HepG2 (cell line): Measurements from ENCODE around the gene CACTIN. TPM values are rescaled to one million over a fixed set of nuclear protein-coding genes. Genes with fewer than 3 reads are reported as not detected.

ENCODE experiments used
- ATF1 ChIP-seq: IDR thresholded peaks from 2 replicates; pipeline ENCODE4 v1.6.1; 2016; ENCODE audit warnings: mild to moderate bottlenecking, control low read depth
- CENPX ChIP-seq: sonication (generic); formaldehyde crosslinking; IDR thresholded peaks from 2 replicates; pipeline ENCODE4 v1.9.0; 2021; ENCODE audit warnings: mild to moderate bottlenecking, missing genetic modification reagents, moderate library complexity
- KLF13 ChIP-seq: sonication (generic); formaldehyde crosslinking; IDR thresholded peaks from 2 replicates; pipeline ENCODE4 v1.4.0; 2020; ENCODE audit warnings: mild to moderate bottlenecking, missing genetic modification reagents
- MED13 ChIP-seq: sonication (generic); formaldehyde crosslinking; IDR thresholded peaks from 2 replicates; pipeline ENCODE4 v1.5.0; 2020; ENCODE audit warnings: missing genetic modification reagents
- PRMT3 ChIP-seq: sonication (generic); formaldehyde crosslinking; IDR thresholded peaks from 2 replicates; pipeline ENCODE4 v1.8.1; 2022; ENCODE audit warnings: low read depth, mild to moderate bottlenecking, moderate library complexity, missing genetic modification reagents, borderline replicate concordance
- SPEN ChIP-seq: sonication (generic); formaldehyde crosslinking; IDR thresholded peaks from 2 replicates; pipeline ENCODE4 v1.5.1; 2020; ENCODE audit warnings: low read depth, mild to moderate bottlenecking, missing genetic modification reagents
- XBP1 ChIP-seq: sonication (generic); formaldehyde crosslinking; IDR thresholded peaks from 2 replicates; pipeline ENCODE4 v1.5.0; 2020; ENCODE audit warnings: missing genetic modification reagents
- ZFP36 ChIP-seq: fragments of 150-350 bp; IDR thresholded peaks from 2 replicates; pipeline ENCODE4 v1.6.1; 2018; ENCODE audit warnings: borderline replicate concordance, low read length, low read depth; ENCODE audit not compliant: partially characterized antibody
- ZNF253 ChIP-seq: sonication (generic); formaldehyde crosslinking; IDR thresholded peaks from 2 replicates; pipeline ENCODE4 v1.8.0; 2022; ENCODE audit warnings: mild to moderate bottlenecking, missing genetic modification reagents, borderline replicate concordance
- ZNF564 ChIP-seq: sonication (generic); formaldehyde crosslinking; IDR thresholded peaks from 2 replicates; pipeline ENCODE4 v1.8.1; 2023; ENCODE audit warnings: mild to moderate bottlenecking, missing genetic modification reagents
- ZNF570 ChIP-seq: sonication (generic); formaldehyde crosslinking; IDR thresholded peaks from 2 replicates; pipeline ENCODE4 v1.4.0; 2020; ENCODE audit warnings: mild to moderate bottlenecking, missing genetic modification reagents, borderline replicate concordance
- ZNF614 ChIP-seq: IDR thresholded peaks from 2 replicates; pipeline ENCODE4 v1.6.1; 2018; ENCODE audit warnings: missing biosample characterization, missing genetic modification reagents, inconsistent platforms, borderline replicate concordance
- ZNF619 ChIP-seq: sonication (generic); formaldehyde crosslinking; IDR thresholded peaks from 2 replicates; pipeline ENCODE4 v1.4.0; 2020; ENCODE audit warnings: mild to moderate bottlenecking, missing genetic modification reagents
- polyA plus RNA-seq, 8 experiments: library from polyadenylated mRNA; depleted of rRNA in 3 of 8; stranded (reverse) in 7 of 8; unstranded in 1 of 8; fragments of >200 nt; fragmentation: Illumina TruSeq in 4 of 8; extraction: Trizol in 4 of 8; gene quantifications; 2 replicates each; pipeline versions ENCODE4 v1.2.1 to v1.2.3, GENCODE V29; 2011 to 2016; ENCODE audit warnings: low read depth in 4 of 8, missing spikeins in 1 of 8, mixed read lengths in 1 of 8; ENCODE audit not compliant: insufficient read depth in 1 of 8
- total RNA-seq, 5 experiments: library from RNA; depleted of rRNA; stranded (reverse); fragments of >200 nt; fragmentation: Illumina TruSeq; extraction: Trizol; gene quantifications; 2 replicates each; pipeline ENCODE4 v1.2.3, GENCODE V29; 2016; ENCODE audit warnings: low read depth in 1 of 5
- TF ChIP-seq, protein P1 (sequence below): sonication (generic); formaldehyde crosslinking; conservative IDR thresholded peaks from 2 replicates; pipeline ENCODE4 v1.8.0; 2022; ENCODE audit warnings: mild to moderate bottlenecking, moderate library complexity, missing genetic modification reagents
- TF ChIP-seq, protein P2 (sequence below): sonication (generic); formaldehyde crosslinking; IDR thresholded peaks from 2 replicates; pipeline ENCODE4; 2020; ENCODE audit warnings: missing genetic modification reagents, mild to moderate bottlenecking, borderline replicate concordance
- TF ChIP-seq, protein P3 (sequence below): sonication (generic); formaldehyde crosslinking; IDR thresholded peaks from 2 replicates; pipeline ENCODE4 v1.8.0; 2022; ENCODE audit warnings: mild to moderate bottlenecking, missing genetic modification reagents
- TF ChIP-seq, protein P4 (sequence below): sonication (generic); formaldehyde crosslinking; conservative IDR thresholded peaks from 2 replicates; pipeline ENCODE4 v1.4.0; 2020; ENCODE audit warnings: missing genetic modification reagents
- TF ChIP-seq, protein P5 (sequence below): sonication (generic); formaldehyde crosslinking; IDR thresholded peaks from 2 replicates; pipeline ENCODE4 v1.4.0; 2020; ENCODE audit warnings: missing genetic modification reagents

The CACTIN gene
- total and polyA plus RNA-seq, 2 of the 13 experiments (the other 11 are each of a cell fraction or from before 2014, with no cell fraction given) = 10.0 to 16.6 TPM

DNA sequence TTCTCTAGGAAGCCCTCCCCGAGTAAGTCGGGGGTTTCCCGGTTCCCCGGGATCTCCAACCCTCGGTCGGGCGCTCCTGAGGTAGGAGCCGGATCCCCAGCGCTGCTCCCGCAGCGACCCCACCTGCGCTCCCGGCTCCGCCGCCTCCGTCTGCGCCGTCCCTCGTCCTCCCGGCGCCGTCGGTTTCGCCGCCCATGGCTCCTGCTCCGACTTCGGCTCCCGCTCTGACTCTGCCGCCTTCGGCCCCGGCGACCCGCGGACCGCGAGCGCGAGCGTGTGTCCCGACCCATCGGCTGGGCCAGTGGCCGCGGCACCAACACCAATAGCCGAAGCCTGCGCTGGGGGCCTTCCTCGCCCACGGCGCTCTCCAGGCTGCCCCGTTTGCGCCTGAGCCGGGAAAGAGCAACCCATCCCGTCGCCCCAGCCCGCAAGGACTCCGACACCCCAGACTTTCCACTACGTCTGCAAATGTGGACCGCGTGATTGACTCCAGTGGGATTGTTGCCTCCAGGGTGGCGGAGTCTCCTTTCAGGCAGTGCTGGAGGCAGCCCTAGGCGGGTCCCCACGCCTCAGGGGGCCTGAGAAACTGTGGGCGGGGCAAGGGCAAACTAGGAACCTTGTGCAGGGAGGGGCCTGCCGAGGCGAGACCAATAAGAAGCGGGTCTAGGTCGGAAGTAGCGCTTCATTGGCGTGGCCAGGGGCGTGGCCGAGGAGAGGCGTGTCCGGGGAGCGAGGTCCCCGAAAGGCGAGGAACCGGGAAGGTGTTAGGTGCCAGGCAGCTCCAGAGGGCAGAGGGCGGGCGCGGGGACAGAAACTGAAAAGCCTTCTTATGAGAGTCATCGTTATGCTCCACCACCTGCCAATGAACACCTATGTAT is at the start of gene CACTIN (continued):
- TF ChIP-seq CENPX (CRISPR knock-in tag) (no peak), MED13 (CRISPR knock-in tag) (0 out of 2 replicates have a peak, but pooled peaks have one; percentile 23), ZNF619 (CRISPR knock-in tag) (peak; percentile 83; the same call in 1 of the 2 replicates), ZFP36 (no peak), KLF13 (CRISPR knock-in tag) (no peak), SPEN (CRISPR knock-in tag) (peak; percentile 98), ZNF570 (CRISPR knock-in tag) (no peak), ATF1 (CRISPR knock-in tag) (peak; percentile 58; the same call in 1 of the 2 replicates), ZNF253 (CRISPR knock-in tag) (peak; percentile 28; the same call in 1 of the 2 replicates), ZNF564 (no peak; the same call in 1 of the 2 replicates), ZNF614 (CRISPR knock-in tag) (peak; percentile 76; the same call in 1 of the 2 replicates), PRMT3 (CRISPR knock-in tag) (no peak), XBP1 (CRISPR knock-in tag) (no peak)
- TF ChIP-seq, protein P1, sequence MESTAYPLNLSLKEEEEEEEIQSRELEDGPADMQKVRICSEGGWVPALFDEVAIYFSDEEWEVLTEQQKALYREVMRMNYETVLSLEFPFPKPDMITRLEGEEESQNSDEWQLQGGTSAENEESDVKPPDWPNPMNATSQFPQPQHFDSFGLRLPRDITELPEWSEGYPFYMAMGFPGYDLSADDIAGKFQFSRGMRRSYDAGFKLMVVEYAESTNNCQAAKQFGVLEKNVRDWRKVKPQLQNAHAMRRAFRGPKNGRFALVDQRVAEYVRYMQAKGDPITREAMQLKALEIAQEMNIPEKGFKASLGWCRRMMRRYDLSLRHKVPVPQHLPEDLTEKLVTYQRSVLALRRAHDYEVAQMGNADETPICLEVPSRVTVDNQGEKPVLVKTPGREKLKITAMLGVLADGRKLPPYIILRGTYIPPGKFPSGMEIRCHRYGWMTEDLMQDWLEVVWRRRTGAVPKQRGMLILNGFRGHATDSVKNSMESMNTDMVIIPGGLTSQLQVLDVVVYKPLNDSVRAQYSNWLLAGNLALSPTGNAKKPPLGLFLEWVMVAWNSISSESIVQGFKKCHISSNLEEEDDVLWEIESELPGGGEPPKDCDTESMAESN = peak; percentile 79
- TF ChIP-seq, protein P2, sequence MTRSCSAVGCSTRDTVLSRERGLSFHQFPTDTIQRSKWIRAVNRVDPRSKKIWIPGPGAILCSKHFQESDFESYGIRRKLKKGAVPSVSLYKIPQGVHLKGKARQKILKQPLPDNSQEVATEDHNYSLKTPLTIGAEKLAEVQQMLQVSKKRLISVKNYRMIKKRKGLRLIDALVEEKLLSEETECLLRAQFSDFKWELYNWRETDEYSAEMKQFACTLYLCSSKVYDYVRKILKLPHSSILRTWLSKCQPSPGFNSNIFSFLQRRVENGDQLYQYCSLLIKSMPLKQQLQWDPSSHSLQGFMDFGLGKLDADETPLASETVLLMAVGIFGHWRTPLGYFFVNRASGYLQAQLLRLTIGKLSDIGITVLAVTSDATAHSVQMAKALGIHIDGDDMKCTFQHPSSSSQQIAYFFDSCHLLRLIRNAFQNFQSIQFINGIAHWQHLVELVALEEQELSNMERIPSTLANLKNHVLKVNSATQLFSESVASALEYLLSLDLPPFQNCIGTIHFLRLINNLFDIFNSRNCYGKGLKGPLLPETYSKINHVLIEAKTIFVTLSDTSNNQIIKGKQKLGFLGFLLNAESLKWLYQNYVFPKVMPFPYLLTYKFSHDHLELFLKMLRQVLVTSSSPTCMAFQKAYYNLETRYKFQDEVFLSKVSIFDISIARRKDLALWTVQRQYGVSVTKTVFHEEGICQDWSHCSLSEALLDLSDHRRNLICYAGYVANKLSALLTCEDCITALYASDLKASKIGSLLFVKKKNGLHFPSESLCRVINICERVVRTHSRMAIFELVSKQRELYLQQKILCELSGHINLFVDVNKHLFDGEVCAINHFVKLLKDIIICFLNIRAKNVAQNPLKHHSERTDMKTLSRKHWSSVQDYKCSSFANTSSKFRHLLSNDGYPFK (CRISPR knock-in tag) = peak; percentile 93; the same call in 1 of the 2 replicates
- TF ChIP-seq, protein P3, sequence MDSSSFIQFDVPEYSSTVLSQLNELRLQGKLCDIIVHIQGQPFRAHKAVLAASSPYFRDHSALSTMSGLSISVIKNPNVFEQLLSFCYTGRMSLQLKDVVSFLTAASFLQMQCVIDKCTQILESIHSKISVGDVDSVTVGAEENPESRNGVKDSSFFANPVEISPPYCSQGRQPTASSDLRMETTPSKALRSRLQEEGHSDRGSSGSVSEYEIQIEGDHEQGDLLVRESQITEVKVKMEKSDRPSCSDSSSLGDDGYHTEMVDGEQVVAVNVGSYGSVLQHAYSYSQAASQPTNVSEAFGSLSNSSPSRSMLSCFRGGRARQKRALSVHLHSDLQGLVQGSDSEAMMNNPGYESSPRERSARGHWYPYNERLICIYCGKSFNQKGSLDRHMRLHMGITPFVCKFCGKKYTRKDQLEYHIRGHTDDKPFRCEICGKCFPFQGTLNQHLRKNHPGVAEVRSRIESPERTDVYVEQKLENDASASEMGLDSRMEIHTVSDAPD (CRISPR knock-in tag) = no peak
- TF ChIP-seq, protein P4, sequence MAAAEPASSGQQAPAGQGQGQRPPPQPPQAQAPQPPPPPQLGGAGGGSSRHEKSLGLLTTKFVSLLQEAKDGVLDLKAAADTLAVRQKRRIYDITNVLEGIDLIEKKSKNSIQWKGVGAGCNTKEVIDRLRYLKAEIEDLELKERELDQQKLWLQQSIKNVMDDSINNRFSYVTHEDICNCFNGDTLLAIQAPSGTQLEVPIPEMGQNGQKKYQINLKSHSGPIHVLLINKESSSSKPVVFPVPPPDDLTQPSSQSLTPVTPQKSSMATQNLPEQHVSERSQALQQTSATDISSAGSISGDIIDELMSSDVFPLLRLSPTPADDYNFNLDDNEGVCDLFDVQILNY (CRISPR knock-in tag) = no peak; the same call in 1 of the 2 replicates
- TF ChIP-seq, protein P5, sequence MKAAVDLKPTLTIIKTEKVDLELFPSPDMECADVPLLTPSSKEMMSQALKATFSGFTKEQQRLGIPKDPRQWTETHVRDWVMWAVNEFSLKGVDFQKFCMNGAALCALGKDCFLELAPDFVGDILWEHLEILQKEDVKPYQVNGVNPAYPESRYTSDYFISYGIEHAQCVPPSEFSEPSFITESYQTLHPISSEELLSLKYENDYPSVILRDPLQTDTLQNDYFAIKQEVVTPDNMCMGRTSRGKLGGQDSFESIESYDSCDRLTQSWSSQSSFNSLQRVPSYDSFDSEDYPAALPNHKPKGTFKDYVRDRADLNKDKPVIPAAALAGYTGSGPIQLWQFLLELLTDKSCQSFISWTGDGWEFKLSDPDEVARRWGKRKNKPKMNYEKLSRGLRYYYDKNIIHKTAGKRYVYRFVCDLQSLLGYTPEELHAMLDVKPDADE (CRISPR knock-in tag) = no peak
